Measurements from ENCODE around the gene CNTNAP4.

Gene CNTNAP4

DNA sequence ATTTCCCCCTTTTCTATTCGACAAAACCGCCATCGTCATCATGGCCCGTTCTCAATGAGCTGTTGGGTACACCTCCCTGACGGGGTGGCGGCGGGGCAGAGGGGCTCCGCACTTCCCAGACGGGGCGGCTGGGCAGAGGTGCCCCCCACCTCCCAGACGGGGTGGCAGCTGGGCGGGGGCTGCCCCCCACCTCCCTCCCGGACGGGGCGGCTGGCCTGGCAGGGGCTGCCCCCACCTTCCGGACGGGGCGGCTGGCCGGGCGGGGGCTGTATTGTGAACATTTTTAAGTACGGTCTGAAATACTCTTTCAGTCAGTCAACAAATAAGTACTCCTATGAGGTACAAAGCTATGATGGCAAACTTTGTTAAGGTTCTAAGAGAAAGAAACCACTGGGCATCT lies 222.8 kb downstream of the CNTNAP4 start:
- TF ChIP-seq, protein P1, sequence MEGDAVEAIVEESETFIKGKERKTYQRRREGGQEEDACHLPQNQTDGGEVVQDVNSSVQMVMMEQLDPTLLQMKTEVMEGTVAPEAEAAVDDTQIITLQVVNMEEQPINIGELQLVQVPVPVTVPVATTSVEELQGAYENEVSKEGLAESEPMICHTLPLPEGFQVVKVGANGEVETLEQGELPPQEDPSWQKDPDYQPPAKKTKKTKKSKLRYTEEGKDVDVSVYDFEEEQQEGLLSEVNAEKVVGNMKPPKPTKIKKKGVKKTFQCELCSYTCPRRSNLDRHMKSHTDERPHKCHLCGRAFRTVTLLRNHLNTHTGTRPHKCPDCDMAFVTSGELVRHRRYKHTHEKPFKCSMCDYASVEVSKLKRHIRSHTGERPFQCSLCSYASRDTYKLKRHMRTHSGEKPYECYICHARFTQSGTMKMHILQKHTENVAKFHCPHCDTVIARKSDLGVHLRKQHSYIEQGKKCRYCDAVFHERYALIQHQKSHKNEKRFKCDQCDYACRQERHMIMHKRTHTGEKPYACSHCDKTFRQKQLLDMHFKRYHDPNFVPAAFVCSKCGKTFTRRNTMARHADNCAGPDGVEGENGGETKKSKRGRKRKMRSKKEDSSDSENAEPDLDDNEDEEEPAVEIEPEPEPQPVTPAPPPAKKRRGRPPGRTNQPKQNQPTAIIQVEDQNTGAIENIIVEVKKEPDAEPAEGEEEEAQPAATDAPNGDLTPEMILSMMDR (conservative IDR thresholded peaks at IDR 0.05): no peak
- no peak for TF ChIP-seq ZFX (IDR thresholded peaks at IDR 0.05)
- H3K27ac ChIP-seq: no peak overlapping the region

DNA sequence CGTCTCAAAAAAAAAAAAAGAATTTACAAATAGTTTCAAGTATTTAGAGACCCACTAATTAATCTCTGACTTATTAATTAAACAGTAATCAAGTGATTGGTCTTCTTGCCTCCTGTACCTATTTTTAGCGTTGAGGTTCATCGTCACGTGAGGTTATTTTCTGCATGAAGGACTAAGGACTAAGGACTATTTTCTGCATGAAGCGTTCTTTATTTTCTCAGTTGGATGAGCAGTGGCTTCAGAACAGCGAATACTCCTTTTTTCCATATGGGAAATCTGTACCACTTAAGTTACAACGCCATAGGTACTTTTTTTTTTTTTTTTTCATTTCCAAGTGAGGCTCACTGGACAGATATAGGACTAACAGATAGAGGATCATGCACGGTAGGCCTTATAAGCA lies 224.9 kb downstream of the CNTNAP4 start:
- TF ChIP-seq, protein P1 (conservative IDR thresholded peaks at IDR 0.05): no peak
- no peak for TF ChIP-seq ZFX (IDR thresholded peaks at IDR 0.05)
- H3K27ac ChIP-seq: no peak overlapping the region

DNA sequence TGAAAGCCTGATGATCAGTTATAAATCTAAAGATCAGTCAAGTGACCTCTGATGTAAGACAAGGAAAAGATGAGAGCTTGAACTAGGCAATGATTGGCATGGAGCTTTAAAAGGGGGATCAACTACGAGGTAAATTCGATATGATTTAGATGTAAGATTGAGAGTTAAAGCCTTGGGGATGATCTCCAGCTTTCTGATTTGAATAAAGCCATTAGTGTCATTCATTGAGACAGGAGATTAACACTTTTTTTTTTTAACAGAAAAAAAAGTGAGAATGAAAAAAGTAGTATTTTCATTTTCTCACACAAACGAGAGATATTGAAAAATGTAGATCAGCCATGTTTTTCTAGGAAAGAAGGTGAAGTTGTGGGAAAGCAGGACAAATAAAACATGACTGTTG lies 225.4 kb downstream of the CNTNAP4 start:
- TF ChIP-seq ZFX (IDR thresholded peaks at IDR 0.05): no peak
- TF ChIP-seq, protein P1 (conservative IDR thresholded peaks at IDR 0.05): no peak
- H3K27ac ChIP-seq: no peak overlapping the region

DNA sequence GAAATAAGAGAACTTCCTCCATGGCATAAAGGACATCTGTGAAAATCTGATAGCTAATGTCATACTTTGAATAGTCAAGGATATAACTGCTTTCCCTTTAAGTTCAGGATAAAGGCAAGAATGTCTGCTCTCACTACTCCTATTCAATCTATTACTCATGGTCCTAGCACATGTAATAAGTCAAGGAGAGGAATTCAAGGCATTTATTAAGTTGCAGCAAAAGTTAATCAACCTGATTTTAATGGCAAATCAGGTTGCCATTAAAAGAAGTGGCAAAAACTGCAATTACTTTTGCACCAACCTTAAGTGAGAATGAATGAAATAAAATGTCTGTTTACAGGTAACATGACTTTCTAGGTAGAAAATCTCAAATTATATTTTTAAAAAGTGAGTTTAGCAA lies 225.9 kb downstream of the CNTNAP4 start:
- no peak overlapping the region for H3K27ac ChIP-seq
- no peak for TF ChIP-seq ZFX (IDR thresholded peaks at IDR 0.05)
- TF ChIP-seq, protein P1 (conservative IDR thresholded peaks at IDR 0.05): no peak

DNA sequence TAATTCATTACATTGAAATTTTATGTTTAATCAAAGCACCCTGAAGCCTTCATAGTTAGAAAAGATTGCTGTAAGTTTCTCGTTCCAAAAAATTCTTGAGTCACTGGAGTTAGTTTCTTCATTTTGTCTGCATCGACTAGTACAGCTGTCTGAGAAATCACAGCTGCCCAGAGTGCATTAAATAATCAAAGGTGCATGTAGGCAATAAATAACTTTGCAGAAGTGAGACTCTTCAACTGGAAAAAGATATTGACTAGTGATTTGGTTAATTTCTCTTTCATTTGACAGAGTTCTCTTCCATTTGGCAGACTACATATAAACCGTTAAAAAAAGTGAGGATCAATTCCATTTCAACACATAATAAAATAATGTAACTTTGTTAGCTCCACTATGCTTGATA lies 234.0 kb downstream of the CNTNAP4 start:
- H3K27ac ChIP-seq: no peak overlapping the region
- TF ChIP-seq, protein P1 (conservative IDR thresholded peaks at IDR 0.05): no peak
- TF ChIP-seq ZFX (IDR thresholded peaks at IDR 0.05): no peak

DNA sequence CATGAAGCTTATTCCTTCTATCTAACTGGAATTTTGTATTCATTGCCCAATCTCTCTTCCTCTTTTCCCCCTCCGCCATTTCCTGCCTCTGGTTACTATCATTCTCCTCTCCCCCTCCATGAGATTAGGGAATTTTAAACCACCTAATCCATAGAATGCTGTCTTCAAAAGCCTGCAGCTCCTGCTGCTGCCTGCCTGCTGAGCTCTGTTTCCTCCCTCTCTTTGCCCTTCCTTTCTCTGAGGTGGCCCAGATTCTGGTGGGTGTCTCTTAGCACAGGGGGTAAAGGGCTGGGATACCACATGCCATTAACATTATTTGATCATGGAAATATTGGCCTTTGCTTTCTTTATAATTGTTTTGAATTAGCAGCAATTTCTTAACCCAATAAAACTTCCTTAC lies 241.6 kb downstream of the CNTNAP4 start:
- no peak for TF ChIP-seq ZFX (IDR thresholded peaks at IDR 0.05)
- TF ChIP-seq, protein P1 (conservative IDR thresholded peaks at IDR 0.05): no peak
- H3K27ac ChIP-seq: no peak overlapping the region

DNA sequence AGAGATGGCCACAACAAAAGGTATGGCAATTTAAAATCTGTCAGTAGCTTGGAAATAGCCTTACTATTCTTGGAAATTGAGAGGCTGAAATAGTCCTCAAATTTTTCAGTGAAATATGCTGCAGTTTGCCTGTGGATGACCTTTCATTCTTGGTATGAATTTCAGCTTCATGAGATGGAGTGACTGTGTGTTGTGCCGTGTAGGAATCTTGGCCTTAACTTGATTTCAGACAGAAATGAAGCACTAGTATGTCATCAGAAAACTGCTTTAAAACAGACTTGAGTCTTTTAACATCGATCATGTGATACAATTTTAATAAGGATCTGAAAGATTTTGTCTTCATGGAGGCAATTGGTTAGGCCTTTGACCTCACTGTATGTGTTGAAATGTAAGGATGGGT lies 247.2 kb downstream of the CNTNAP4 start:
- H3K27ac ChIP-seq: no peak overlapping the region
- TF ChIP-seq, protein P1 (conservative IDR thresholded peaks at IDR 0.05): no peak
- no peak for TF ChIP-seq ZFX (IDR thresholded peaks at IDR 0.05)
